K562 (cell line): ENCODE data around the gene NACAD. TPM values are rescaled to one million over a fixed set of nuclear protein-coding genes. Genes with fewer than 3 reads are reported as not detected.

Experiments
- E2F8 ChIP-seq: fragments of 450-650 bp; IDR thresholded peaks from 2 replicates; pipeline ENCODE4 v1.7.1; 2018; ENCODE audit warnings: mild to moderate bottlenecking, low read depth; ENCODE audit not compliant: partially characterized antibody
- EWSR1 ChIP-seq: fragments of 450-650 bp; IDR thresholded peaks from 2 replicates; pipeline ENCODE4 v1.6.1; 2018; ENCODE audit warnings: borderline replicate concordance, mild to moderate bottlenecking, low read depth, moderate library complexity; ENCODE audit not compliant: partially characterized antibody
- FOSL1 ChIP-seq: fragments of 200-800 bp; sonication (Bioruptor generic); conservative IDR thresholded peaks from 2 replicates; pipeline ENCODE4 v1.6.1; 2016; ENCODE audit warnings: missing genetic modification characterization, missing compliant biosample characterization
- HDGF ChIP-seq: fragments of 450-650 bp; IDR thresholded peaks from 2 replicates; pipeline ENCODE4 v1.6.1; 2016
- PBX2 ChIP-seq, 2 experiments: IDR thresholded peaks in 1 of 2; conservative IDR thresholded peaks in 1 of 2; 2 replicates each; pipeline ENCODE4 v1.6.1; 2016; ENCODE audit warnings: low read depth in 2 of 2, mild to moderate bottlenecking in 1 of 2, missing compliant biosample characterization in 1 of 2, missing genetic modification characterization in 1 of 2, moderate library complexity in 1 of 2
- PHTF2 ChIP-seq: fragments of 250-450 bp; sonication (Bioruptor Pico); IDR thresholded peaks from 2 replicates; pipeline ENCODE4 v1.5.0; 2021; ENCODE audit warnings: mild to moderate bottlenecking
- PRPF4 ChIP-seq: fragments of 200-400 bp; formaldehyde crosslinking; IDR thresholded peaks from one replicate; pipeline ENCODE4 v1.6.1; 2017; ENCODE audit warnings: low read length, low read depth, mild to moderate bottlenecking; ENCODE audit not compliant: insufficient read depth, poor library complexity, severe bottlenecking
- SLC30A9 ChIP-seq: fragments of 250-450 bp; sonication (Bioruptor Pico); IDR thresholded peaks from 2 replicates; pipeline ENCODE4 v1.8.0; 2022; ENCODE audit warnings: mild to moderate bottlenecking, moderate library complexity
- SNRNP70 ChIP-seq: fragments of 200-400 bp; formaldehyde crosslinking; optimal IDR thresholded peaks from 2 replicates; pipeline ENCODE3; 2017; ENCODE audit warnings: low read depth, low read length
- TEAD2 ChIP-seq: fragments of 450-650 bp; IDR thresholded peaks from 2 replicates; pipeline ENCODE4 v1.6.1; 2016; ENCODE audit warnings: missing genetic modification characterization, control low read depth, missing compliant biosample characterization
- WHSC1 ChIP-seq: IDR thresholded peaks from one replicate; pipeline ENCODE4 v1.6.1; 2012; ENCODE audit warnings: low read length, control low read depth, inconsistent platforms
- ZKSCAN8 ChIP-seq: fragments of 200-800 bp; sonication (Bioruptor generic); IDR thresholded peaks from 2 replicates; pipeline ENCODE4 v1.6.1; 2016; ENCODE audit warnings: missing genetic modification characterization, missing compliant biosample characterization
- polyA plus RNA-seq, 8 experiments: library from polyadenylated mRNA; depleted of rRNA in 4 of 8; stranded (reverse) in 5 of 8; unstranded in 3 of 8; fragments of >200 nt; fragmentation: Nextera tagmentation in 2 of 8; fragmentation: Illumina TruSeq in 1 of 8; extraction: Ambion mirVana in 2 of 8; extraction: Trizol in 1 of 8; gene quantifications; 2 replicates each; pipeline versions ENCODE4 v1.2.1 to v1.2.3, GENCODE V29; 2011 to 2014; ENCODE audit warnings: inconsistent platforms in 1 of 8, missing spikeins in 1 of 8
- total RNA-seq, 7 experiments: library from RNA; depleted of rRNA in 6 of 7; stranded (reverse); fragments of >200 nt in 6 of 7; fragmentation: Illumina TruSeq in 2 of 7; extraction: Trizol in 2 of 7; gene quantifications; 2 replicates each; pipeline versions ENCODE4 v1.2.1 to v1.2.3, GENCODE V29; 2011 to 2021; ENCODE audit warnings: low replicate concordance in 1 of 7
- TF ChIP-seq, protein P1 (sequence below): fragments of 250-450 bp; sonication (Bioruptor Pico); IDR thresholded peaks from 2 replicates; pipeline ENCODE4 v1.5.0; 2021; ENCODE audit warnings: mild to moderate bottlenecking, moderate library complexity
- TF ChIP-seq, protein P2 (sequence below), 2 experiments: fragments of 250-450 bp in 1 of 2; fragments of 450-650 bp in 1 of 2; sonication (Bioruptor Pico) in 1 of 2; IDR thresholded peaks; 2 replicates each; pipeline versions ENCODE4 v1.6.1 to v1.8.0; 2016 to 2021; ENCODE audit warnings: mild to moderate bottlenecking in 2 of 2, moderate library complexity in 2 of 2, missing compliant biosample characterization in 1 of 2, missing genetic modification characterization in 1 of 2
- TF ChIP-seq, protein P3 (sequence below), 2 experiments: fragments of 450-650 bp; IDR thresholded peaks; 2 replicates each; pipeline ENCODE4 v1.6.1; 2016

NACAD gene
- total and polyA plus RNA-seq, 9 of the 15 experiments (the other 6 are each of a cell fraction or from before 2014, with no cell fraction given): under 0.01 to 0.03 (median 0.02) TPM; not detected in 5

GRCh38 chr7:45104844-45105587 is 16.2 kb upstream of the NACAD start (continued):
- TF ChIP-seq E2F8: no peak
- no peak for TF ChIP-seq EWSR1
- no peak for TF ChIP-seq PHTF2
- TF ChIP-seq ZKSCAN8 (CRISPR knock-in tag): no peak
- no peak for TF ChIP-seq PBX2 (CRISPR knock-in tag; IDR thresholded peaks at IDR 0.05; ENCODE audit: low read depth)
- TF ChIP-seq PBX2 (tag; conservative IDR thresholded peaks at IDR 0.05; ENCODE audit: low read depth): no peak
- no peak for TF ChIP-seq HDGF
- TF ChIP-seq, protein P1, sequence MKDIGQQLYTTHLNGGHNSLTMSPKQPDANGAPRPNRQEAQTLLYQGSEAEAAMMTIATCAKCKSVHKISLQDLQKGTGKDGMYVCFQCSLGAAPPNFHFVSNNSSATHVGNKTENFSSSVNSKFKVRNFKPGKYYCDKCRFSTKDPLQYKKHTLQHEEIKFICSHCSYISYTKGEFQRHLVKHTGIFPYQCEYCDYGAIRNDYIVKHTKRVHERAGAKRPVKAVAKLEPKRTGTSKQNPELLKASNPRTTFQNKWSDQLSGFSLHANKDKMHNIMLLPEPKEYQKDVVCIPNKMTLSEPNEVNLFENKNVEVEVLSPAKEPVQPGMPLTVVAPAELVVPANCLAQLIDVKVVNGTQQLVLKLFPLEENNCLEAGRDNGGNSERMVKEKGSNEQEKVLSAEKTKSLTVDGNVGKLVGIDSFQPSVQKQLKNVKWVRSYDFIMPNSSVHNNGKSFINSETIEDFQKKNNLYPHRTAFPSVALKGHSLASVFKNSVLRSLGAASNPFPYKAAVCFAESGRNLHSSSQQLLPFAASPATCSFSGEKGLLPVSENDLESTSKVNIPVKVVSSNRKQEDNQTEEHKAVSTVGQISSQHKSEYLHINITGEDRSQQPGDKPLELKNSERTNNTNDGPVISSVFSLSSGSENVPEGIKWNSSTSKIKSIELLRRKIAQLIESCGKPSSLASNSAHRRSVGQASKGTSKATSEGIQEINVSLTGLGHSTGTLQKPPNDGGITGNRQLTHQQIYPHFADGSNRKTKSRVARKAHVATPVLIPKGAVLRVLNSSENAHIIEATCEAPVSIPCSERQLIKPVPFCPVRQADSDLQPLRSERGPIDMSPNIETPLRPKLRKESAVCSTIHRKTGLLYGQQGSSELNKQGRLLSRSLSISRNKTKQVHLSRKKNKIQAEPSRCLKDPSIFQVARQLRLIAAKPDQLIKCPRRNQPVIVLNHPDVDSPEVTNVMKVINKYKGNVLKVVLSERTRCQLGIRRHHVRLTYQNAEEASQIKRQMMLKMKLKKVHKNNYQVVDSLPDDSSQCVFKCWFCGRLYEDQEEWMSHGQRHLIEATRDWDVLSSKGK (CRISPR knock-in tag): no peak
- TF ChIP-seq FOSL1: no peak
- TF ChIP-seq SLC30A9 (CRISPR knock-in tag): no peak
- TF ChIP-seq, protein P2, sequence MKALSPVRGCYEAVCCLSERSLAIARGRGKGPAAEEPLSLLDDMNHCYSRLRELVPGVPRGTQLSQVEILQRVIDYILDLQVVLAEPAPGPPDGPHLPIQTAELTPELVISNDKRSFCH (CRISPR knock-in tag; IDR thresholded peaks at IDR 0.05): no peak
- TF ChIP-seq, protein P2 (tag; IDR thresholded peaks at IDR 0.05): no peak
- TF ChIP-seq TEAD2: no peak
- TF ChIP-seq WHSC1: no peak
- TF ChIP-seq PRPF4: no peak
- no peak for TF ChIP-seq SNRNP70
- TF ChIP-seq, protein P3, sequence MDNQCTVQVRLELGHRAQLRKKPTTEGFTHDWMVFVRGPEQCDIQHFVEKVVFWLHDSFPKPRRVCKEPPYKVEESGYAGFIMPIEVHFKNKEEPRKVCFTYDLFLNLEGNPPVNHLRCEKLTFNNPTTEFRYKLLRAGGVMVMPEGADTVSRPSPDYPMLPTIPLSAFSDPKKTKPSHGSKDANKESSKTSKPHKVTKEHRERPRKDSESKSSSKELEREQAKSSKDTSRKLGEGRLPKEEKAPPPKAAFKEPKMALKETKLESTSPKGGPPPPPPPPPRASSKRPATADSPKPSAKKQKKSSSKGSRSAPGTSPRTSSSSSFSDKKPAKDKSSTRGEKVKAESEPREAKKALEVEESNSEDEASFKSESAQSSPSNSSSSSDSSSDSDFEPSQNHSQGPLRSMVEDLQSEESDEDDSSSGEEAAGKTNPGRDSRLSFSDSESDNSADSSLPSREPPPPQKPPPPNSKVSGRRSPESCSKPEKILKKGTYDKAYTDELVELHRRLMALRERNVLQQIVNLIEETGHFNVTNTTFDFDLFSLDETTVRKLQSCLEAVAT (IDR thresholded peaks at IDR 0.05): no peak
- TF ChIP-seq, all 486 proteins: peak for 4
